Neutrophil (primary cell): ENCODE measurements around the gene SFXN5.
A peak's percentile ranks its signal among the peaks of the same experiment; 100 is the strongest.

Source experiments
- H3K27ac ChIP-seq: fragments of 200-600 bp; sonication (generic); 2 replicates; pipeline ENCODE4 v1.5.1; 2016; ENCODE audit warnings: mild to moderate bottlenecking, moderate library complexity
- H3K27me3 ChIP-seq: fragments of 200-600 bp; sonication (generic); 2 replicates; pipeline ENCODE4 v1.6.0; 2016; ENCODE audit warnings: mild to moderate bottlenecking
- H3K36me3 ChIP-seq: fragments of 200-600 bp; sonication (generic); 2 replicates; pipeline ENCODE4 v1.5.1; 2017
- H3K4me1 ChIP-seq, 2 experiments: fragments of 200-600 bp in 1 of 2; sonication (generic) in 1 of 2; 1 replicate in 1 of 2; 2 replicates in 1 of 2; pipeline versions ENCODE4 v1.5.1 to v1.6.1; 2013 to 2016; ENCODE audit warnings: low read depth in 1 of 2, low read length in 1 of 2, mild to moderate bottlenecking in 1 of 2, moderate library complexity in 1 of 2; ENCODE audit not compliant: control insufficient read depth in 1 of 2, insufficient read depth in 1 of 2
- H3K4me3 ChIP-seq, 2 experiments: fragments of 200-600 bp in 1 of 2; sonication (generic) in 1 of 2; 1 replicate in 1 of 2; 2 replicates in 1 of 2; pipeline ENCODE4 v1.5.1; 2013 to 2016; ENCODE audit warnings: low read depth in 1 of 2, low read length in 1 of 2, mild to moderate bottlenecking in 1 of 2, moderate library complexity in 1 of 2
- H3K9me3 ChIP-seq: fragments of 200-600 bp; sonication (generic); 2 replicates; pipeline ENCODE4 v1.5.1; 2016
- TF ChIP-seq, protein P1 (sequence below): fragments of 200-600 bp; sonication (generic); IDR thresholded peaks from 2 replicates; pipeline ENCODE4 v1.5.1; 2016; ENCODE audit warnings: antibody characterized with exemption

The SFXN5 gene

DNA sequence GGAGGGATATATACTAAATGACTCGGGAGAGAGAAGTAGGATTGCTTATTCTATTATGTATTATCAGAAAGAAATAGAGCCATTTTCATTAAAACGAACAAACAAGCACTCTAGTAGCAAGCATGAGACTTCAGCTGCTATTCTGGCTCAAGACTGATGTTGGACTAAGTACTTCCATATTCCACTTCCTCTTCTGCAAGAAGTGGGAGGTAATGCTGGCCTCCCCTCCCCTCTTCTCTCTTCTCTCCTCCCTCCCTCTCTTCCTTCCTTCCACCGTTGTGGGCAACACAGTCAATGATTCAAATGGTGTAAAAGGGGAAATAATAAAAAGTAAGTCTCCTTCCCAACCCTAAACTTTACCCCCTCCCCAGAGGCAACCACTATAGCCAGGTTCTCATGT lies 91.6 kb downstream of the SFXN5 start:
- H3K9me3 ChIP-seq, result no peaks in the 10 kb centered on the region
- H3K4me3 ChIP-seq, result peak overlapping the region in 1 of 2 experiments; percentile 11
- TF ChIP-seq, protein P1, sequence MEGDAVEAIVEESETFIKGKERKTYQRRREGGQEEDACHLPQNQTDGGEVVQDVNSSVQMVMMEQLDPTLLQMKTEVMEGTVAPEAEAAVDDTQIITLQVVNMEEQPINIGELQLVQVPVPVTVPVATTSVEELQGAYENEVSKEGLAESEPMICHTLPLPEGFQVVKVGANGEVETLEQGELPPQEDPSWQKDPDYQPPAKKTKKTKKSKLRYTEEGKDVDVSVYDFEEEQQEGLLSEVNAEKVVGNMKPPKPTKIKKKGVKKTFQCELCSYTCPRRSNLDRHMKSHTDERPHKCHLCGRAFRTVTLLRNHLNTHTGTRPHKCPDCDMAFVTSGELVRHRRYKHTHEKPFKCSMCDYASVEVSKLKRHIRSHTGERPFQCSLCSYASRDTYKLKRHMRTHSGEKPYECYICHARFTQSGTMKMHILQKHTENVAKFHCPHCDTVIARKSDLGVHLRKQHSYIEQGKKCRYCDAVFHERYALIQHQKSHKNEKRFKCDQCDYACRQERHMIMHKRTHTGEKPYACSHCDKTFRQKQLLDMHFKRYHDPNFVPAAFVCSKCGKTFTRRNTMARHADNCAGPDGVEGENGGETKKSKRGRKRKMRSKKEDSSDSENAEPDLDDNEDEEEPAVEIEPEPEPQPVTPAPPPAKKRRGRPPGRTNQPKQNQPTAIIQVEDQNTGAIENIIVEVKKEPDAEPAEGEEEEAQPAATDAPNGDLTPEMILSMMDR, result no peak
- H3K36me3 ChIP-seq, result peaks cover 48% of the 10 kb centered on the region
- peak overlapping the region; percentile 72 for H3K27ac ChIP-seq
- no peaks in the 10 kb centered on the region for H3K27me3 ChIP-seq
- H3K4me1 ChIP-seq, result peaks cover 29 to 33% of the 10 kb centered on the region in 2 experiments

DNA sequence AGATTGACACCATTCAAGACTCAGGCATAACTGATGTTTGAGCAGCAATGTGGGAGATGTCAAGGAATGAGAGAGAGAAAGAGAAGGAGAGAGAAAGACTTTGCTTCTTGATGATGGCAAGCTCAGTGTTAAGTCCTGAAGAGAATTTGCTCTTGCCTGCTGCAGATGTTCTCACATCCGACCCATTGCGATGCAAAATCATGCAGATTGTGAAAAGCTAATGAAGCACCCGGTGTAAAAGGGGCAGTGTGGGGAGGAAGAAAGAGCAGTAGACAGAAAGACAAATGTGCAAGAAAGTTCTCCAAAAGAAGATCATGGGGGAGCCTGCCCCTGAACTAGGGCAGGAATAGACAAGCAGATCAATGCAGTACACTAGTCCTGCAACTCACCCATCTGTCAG lies 96.5 kb downstream of the SFXN5 start:
- Histone ChIP-seq H3K36me3 (peaks cover 48% of the 10 kb centered on the region), H3K27me3 (no peaks in the 10 kb centered on the region), H3K4me1 (peaks cover 19 to 24% of the 10 kb centered on the region in 2 experiments), H3K9me3 (no peaks in the 10 kb centered on the region), H3K27ac (no peak overlapping the region), H3K4me3 (no peak overlapping the region)
- TF ChIP-seq, protein P1, result no peak

DNA sequence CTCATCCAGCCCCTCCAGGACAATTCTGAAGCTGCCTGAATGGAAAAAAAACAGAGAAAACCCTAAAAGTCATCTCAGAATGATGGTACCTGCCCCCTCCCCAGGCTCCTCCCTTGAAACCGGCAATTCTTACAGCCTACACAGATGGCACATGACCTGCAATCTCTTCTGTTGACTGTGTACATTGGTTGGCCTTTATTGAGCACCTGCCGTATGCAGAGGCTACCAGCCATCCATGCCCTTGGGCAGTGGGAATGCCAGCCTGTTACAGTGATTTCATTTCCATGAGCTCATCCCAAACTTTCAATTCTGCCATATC lies 97.1 kb downstream of the SFXN5 start:
- peaks cover 54% of the 10 kb centered on the region for H3K36me3 ChIP-seq

DNA sequence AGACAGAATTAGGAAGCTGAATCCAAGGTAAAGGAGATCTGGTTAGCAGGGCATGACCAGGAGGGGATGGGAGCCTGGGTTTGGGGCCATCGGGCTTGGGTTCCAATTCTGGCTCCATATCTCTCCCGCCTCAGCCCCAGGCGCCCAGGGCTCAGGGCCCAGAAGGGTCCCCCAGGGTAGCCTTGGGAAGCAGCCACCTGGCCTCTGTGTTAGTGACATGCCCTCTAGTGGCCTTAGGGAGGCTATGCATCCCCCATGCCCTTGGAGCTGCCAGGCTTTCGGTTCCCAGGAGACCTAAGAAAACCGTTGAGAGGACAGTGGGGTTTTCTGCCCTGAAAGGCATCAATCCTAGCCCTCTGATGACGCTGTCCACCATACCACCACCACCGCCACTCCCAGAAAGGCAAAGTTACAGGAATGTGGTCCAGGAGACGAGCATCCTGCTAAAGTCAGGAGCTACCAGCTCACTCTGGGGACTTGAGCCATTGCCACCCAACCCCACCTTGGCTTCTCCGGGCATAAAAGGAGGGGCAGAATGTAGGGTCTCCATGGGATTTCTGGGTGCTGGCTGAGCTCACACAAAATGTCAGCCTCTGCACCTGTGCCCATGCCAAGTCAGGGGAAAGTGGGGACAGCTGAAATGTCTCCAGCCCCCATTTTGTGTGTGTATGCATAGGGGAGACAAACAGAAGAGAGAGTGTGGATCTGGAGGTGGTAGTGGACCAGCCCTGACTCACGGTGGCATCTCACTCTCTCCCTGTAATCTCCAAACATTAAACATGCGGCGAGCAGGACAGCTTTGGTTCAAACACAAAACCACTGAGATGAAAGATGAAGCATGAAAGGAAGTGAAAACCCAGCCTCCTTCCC lies 97.7 kb downstream of the SFXN5 start:
- no peak overlapping the region for H3K4me3 ChIP-seq
- peaks cover 6 to 12% of the 10 kb centered on the region in 2 experiments for H3K4me1 ChIP-seq
- H3K27me3 ChIP-seq, result no peaks in the 10 kb centered on the region
- H3K36me3 ChIP-seq, result peaks cover 58% of the 10 kb centered on the region
- H3K27ac ChIP-seq, result no peak overlapping the region
- TF ChIP-seq, protein P1, result peak; percentile 41
- no peaks in the 10 kb centered on the region for H3K9me3 ChIP-seq

More for the DNA sequence above, 97.1 kb downstream of the SFXN5 start:
- peaks cover 12 to 18% of the 10 kb centered on the region in 2 experiments for H3K4me1 ChIP-seq
- H3K27me3 ChIP-seq, result no peaks in the 10 kb centered on the region
- no peaks in the 10 kb centered on the region for H3K9me3 ChIP-seq
- H3K4me3 ChIP-seq, result no peak overlapping the region
- no peak overlapping the region for H3K27ac ChIP-seq
- TF ChIP-seq, protein P1, result no peak

DNA sequence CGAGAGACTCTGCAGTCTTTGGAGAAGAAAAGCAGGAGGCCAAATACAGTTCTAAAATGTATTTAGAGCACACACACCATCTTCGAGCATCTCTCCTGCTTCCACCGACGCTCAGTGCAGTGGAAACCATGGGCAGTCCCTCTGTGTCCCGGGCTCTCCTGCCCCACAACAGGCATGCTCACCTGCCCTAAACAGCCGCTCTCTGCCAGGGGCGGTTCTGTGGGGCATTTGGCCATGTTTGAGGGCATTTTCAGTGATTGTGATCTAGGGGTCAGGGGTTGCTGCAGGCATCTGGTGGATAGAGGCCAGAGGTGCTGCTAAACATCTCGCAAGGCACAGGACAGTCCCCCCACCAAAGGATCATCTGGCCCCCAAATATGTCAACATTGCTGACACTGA lies 98.4 kb downstream of the SFXN5 start:
- Histone ChIP-seq H3K9me3 (no peaks in the 10 kb centered on the region), H3K36me3 (peaks cover 62% of the 10 kb centered on the region), H3K27ac (no peak overlapping the region), H3K27me3 (no peaks in the 10 kb centered on the region), H3K4me1 (peaks cover 0 to 8% of the 10 kb centered on the region in 2 experiments), H3K4me3 (no peak overlapping the region)
- TF ChIP-seq, protein P1, result no peak
